IPS-20b (cell line): Measurements from ENCODE around the gene RAPGEF3.

ENCODE experiments used
- H3K27ac ChIP-seq: one replicate; pipeline ENCODE4 v1.5.1; 2013; ENCODE audit warnings: low read length
- H3K27me3 ChIP-seq: 2 replicates; pipeline ENCODE4 v1.6.1; 2013; ENCODE audit warnings: mild to moderate bottlenecking, low read length, inconsistent platforms; ENCODE audit not compliant: insufficient read depth
- H3K36me3 ChIP-seq: 2 replicates; pipeline ENCODE4 v1.6.1; 2013; ENCODE audit warnings: low read depth, mild to moderate bottlenecking, inconsistent platforms, low read length, moderate library complexity; ENCODE audit not compliant: insufficient read depth
- H3K4me1 ChIP-seq: 2 replicates; pipeline ENCODE4 v1.6.1; 2013; ENCODE audit warnings: mild to moderate bottlenecking, control low read depth, inconsistent platforms, low read length, moderate library complexity; ENCODE audit not compliant: insufficient read depth
- H3K4me3 ChIP-seq: 2 replicates; pipeline ENCODE4 v1.5.1; 2013; ENCODE audit warnings: mild to moderate bottlenecking, low read length, inconsistent platforms
- H3K9ac ChIP-seq: 2 replicates; pipeline ENCODE4 v1.6.1; 2013; ENCODE audit warnings: low read depth, mild to moderate bottlenecking, inconsistent platforms, low read length, moderate library complexity
- H3K9me3 ChIP-seq: 2 replicates; pipeline ENCODE4 v1.6.1; 2013; ENCODE audit warnings: mild to moderate bottlenecking, low read depth, low read length, inconsistent platforms; ENCODE audit not compliant: insufficient read depth

Gene RAPGEF3

GRCh38 chr12:47717443-47718193 lies 41.1 kb downstream of the RAPGEF3 start:
- H3K27ac ChIP-seq = no peak overlapping the region
- no peak overlapping the region for H3K4me3 ChIP-seq
- no peaks in the 10 kb centered on the region for H3K36me3 ChIP-seq
- H3K27me3 ChIP-seq = peaks cover 21% of the 10 kb centered on the region
- no peaks in the 10 kb centered on the region for H3K9me3 ChIP-seq
- no peak overlapping the region for H3K9ac ChIP-seq
- H3K4me1 ChIP-seq = peaks cover 6% of the 10 kb centered on the region; the same call in 1 of the 2 replicates

- Histone ChIP-seq H3K27ac (no peak overlapping the region), H3K4me1 (peaks cover 6% of the 10 kb centered on the region; the same call in 1 of the 2 replicates), H3K36me3 (no peaks in the 10 kb centered on the region), H3K27me3 (peaks cover 21% of the 10 kb centered on the region), H3K9ac (no peak overlapping the region), H3K4me3 (no peak overlapping the region), H3K9me3 (no peaks in the 10 kb centered on the region)
Measured at GRCh38 chr12:47717046-47717442, 41.6 kb downstream of the RAPGEF3 start.

GRCh38 chr12:47715877-47716548 lies 42.7 kb downstream of the RAPGEF3 start:
- Histone ChIP-seq H3K9me3 (no peaks in the 10 kb centered on the region), H3K4me3 (no peak overlapping the region), H3K9ac (no peak overlapping the region), H3K27me3 (peaks cover 21% of the 10 kb centered on the region), H3K27ac (no peak overlapping the region), H3K36me3 (no peaks in the 10 kb centered on the region), H3K4me1 (peaks cover 6% of the 10 kb centered on the region; the same call in 1 of the 2 replicates)

GRCh38 chr12:47715393-47715876 lies 43.2 kb downstream of the RAPGEF3 start:
- H3K36me3 ChIP-seq = no peaks in the 10 kb centered on the region
- H3K27ac ChIP-seq = no peak overlapping the region
- no peak overlapping the region for H3K4me3 ChIP-seq
- no peak overlapping the region for H3K9ac ChIP-seq
- no peaks in the 10 kb centered on the region for H3K9me3 ChIP-seq
- H3K4me1 ChIP-seq = peaks cover 6% of the 10 kb centered on the region; the same call in 1 of the 2 replicates
- H3K27me3 ChIP-seq = peaks cover 21% of the 10 kb centered on the region

GRCh38 chr12:47714826-47715386 lies 43.8 kb downstream of the RAPGEF3 start:
- Histone ChIP-seq H3K9me3 (no peaks in the 10 kb centered on the region), H3K4me1 (peaks cover 6% of the 10 kb centered on the region; the same call in 1 of the 2 replicates), H3K27me3 (peaks cover 21% of the 10 kb centered on the region), H3K36me3 (no peaks in the 10 kb centered on the region), H3K4me3 (no peak overlapping the region), H3K27ac (no peak overlapping the region), H3K9ac (no peak overlapping the region)

GRCh38 chr12:47712171-47712570 lies 46.5 kb downstream of the RAPGEF3 start:
- Histone ChIP-seq H3K36me3 (no peaks in the 10 kb centered on the region), H3K27ac (no peak overlapping the region), H3K9me3 (no peaks in the 10 kb centered on the region), H3K4me1 (no peaks in the 10 kb centered on the region), H3K4me3 (no peak overlapping the region), H3K27me3 (peaks cover 19% of the 10 kb centered on the region), H3K9ac (no peak overlapping the region)

GRCh38 chr12:47711448-47711847 lies 47.2 kb downstream of the RAPGEF3 start:
- Histone ChIP-seq H3K36me3 (no peaks in the 10 kb centered on the region), H3K4me3 (no peak overlapping the region), H3K4me1 (peaks cover 2% of the 10 kb centered on the region; the same call in 1 of the 2 replicates), H3K27ac (no peak overlapping the region), H3K9ac (no peak overlapping the region), H3K27me3 (peaks cover 12% of the 10 kb centered on the region; the same call in 1 of the 2 replicates), H3K9me3 (no peaks in the 10 kb centered on the region)

GRCh38 chr12:47710278-47710677 lies 48.4 kb downstream of the RAPGEF3 start:
- no peak overlapping the region for H3K27ac ChIP-seq
- peaks cover 6% of the 10 kb centered on the region; the same call in 1 of the 2 replicates for H3K4me1 ChIP-seq
- H3K4me3 ChIP-seq = no peak overlapping the region
- no peak overlapping the region for H3K9ac ChIP-seq
- no peaks in the 10 kb centered on the region for H3K9me3 ChIP-seq
- no peaks in the 10 kb centered on the region for H3K27me3 ChIP-seq
- H3K36me3 ChIP-seq = no peaks in the 10 kb centered on the region

- Histone ChIP-seq H3K9ac (no peak overlapping the region), H3K4me1 (peaks cover 6% of the 10 kb centered on the region; the same call in 1 of the 2 replicates), H3K36me3 (no peaks in the 10 kb centered on the region), H3K27me3 (no peaks in the 10 kb centered on the region), H3K9me3 (no peaks in the 10 kb centered on the region), H3K4me3 (no peak overlapping the region), H3K27ac (no peak overlapping the region)
Measured at GRCh38 chr12:47709671-47710070, 49.0 kb downstream of the RAPGEF3 start.

- Histone ChIP-seq H3K4me1 (peaks cover 6% of the 10 kb centered on the region; the same call in 1 of the 2 replicates), H3K27me3 (no peaks in the 10 kb centered on the region), H3K9ac (no peak overlapping the region), H3K27ac (no peak overlapping the region), H3K36me3 (no peaks in the 10 kb centered on the region), H3K4me3 (no peak overlapping the region), H3K9me3 (no peaks in the 10 kb centered on the region)
Measured at GRCh38 chr12:47709237-47709636, 49.4 kb downstream of the RAPGEF3 start.

GRCh38 chr12:47707905-47708543 lies 50.7 kb downstream of the RAPGEF3 start:
- no peak overlapping the region for H3K4me3 ChIP-seq
- no peak overlapping the region for H3K9ac ChIP-seq

More at GRCh38 chr12:47707905-47708543, 50.7 kb downstream of the RAPGEF3 start:
- Histone ChIP-seq H3K27me3 (no peaks in the 10 kb centered on the region), H3K36me3 (no peaks in the 10 kb centered on the region), H3K4me1 (peaks cover 6% of the 10 kb centered on the region; the same call in 1 of the 2 replicates), H3K9me3 (no peaks in the 10 kb centered on the region), H3K27ac (no peak overlapping the region)
